Smooth muscle cell of the brain vasculature (primary cell): ENCODE results near the gene CD58.

Source experiments
- DNase-seq: peaks from one replicate; pipeline ENCODE4 v3.0.0-alpha.2; 2012; ENCODE audit warnings: low read depth, low spot score

CD58 gene

DNA sequence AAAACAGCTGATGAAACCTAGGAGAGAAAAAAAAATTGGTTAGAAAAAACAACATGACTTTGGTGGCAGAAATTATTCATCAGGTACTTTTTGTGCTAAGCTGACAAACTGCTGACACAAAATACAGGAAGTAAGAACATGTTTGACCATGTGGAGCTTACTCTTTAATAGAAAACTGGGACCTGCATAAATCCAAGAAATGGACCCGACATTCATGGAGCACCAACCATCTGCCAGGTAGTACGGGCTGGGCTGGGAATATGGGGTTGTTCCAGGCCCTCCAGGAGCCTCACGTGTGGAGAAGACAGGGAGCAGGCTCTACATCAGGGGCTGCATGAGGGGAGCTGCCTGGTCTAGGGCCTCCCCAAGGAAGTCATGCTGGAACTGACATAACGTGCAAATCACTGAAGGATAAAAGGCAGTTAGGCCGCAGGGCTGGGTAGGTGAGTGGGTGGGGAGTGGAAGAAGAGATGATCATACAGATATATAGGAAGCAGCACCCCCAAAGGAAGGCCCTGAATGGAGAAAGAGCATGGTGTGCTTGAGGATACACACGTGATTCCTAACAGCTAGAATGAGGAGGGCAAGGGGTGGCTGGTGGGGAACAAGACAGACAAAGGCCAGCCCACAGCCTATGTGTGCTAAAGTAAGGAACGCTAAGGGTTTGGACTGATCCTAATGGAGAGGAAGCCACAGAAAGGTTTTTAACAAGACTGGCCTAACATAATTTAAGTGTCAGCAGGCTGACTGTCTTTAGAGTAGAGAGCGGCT, 26.1 kb downstream of the CD58 start:
- no peak for DNase-seq

DNA sequence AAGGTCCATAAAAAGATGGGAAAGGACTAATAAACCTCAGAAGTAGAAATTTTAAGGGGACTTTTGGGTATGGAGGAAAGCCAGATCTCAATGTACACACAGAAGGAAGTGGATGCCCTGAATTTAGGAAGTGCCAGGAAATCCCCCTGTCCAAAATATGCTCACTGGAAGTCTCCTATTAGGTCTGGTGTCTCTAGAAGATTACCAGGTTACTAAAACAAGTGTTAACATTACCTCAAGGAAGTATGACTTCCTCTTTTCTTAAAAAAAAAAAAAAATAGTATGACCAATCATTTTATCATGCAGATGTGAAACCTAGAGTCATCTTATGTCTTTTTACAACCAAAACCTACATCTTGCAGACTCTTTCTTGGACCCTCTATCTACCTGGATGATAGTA, 30.7 kb downstream of the CD58 start:
- DNase-seq: no peak

DNA sequence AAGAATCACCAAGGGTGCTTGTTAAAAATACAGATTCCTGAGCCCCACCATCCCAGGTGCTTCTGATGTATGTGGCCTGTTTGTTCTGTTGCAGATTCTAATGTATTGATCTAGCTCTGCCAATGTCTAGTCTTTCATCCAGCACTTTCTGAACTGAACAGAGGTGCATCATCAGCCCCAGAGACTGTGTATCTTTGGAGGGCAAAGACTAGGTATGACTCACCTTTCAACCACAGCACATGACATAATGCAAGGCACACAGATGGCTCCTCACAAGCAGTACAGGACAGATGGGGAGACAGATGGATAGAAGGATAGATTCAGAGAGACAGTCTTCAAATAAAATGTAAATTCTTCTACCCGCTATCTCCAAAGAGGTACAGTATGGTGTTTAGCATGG, 32.3 kb downstream of the CD58 start:
- no peak for DNase-seq

DNA sequence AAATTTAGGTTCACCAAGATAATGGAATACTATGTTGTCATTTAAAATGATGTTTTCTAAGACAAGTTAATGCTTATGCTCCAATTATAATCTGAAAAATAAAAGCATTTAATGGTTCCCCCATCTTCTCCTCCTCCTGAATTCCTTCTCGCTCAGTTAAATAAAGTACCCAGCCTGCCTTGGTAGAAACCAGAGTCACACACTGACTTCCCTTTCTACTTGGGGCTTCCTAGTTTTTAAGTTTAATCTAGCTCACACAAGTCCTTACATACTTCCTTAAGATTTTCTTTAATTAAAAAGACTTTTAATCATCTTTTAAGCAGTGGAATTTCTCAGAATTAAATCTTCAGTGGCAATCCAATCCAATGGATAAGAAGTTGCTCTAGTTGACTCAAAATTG, 32.9 kb downstream of the CD58 start:
- no peak for DNase-seq

DNA sequence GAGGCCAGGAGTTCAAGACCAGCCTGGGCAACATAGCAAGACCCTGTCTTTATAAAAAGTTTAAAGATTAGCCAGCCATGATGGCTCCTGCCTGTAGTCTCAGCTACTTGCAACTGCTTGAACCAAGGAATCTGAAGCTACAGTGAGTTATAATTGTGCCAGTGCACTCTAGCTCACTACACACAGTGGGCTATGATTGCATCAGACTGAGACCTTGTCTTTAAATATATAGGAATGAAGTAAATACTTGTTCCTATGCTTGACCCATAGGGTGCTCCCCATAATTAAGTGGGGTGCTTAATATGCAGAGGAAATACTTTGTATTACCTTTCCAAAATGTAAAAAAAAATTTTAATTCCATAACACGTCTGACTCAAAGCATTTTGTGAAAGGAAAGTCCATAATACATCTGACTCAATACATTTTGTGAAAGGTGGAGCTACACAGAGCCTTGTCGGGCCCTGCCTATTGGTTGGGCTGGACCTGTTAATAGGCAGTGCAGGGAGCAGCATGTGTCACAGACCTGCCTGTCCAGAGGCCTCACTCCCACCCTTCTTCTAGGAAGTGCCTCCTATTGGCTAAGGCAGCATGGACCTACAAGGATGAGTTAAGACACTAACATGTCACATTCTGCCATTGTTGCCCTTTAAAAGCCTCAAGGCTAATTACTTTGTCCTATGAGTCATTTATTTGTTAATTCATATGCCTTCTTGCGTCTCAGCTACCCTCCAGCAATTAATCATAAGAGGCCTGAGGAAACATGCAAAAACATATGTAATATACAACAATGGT, 33.6 kb downstream of the CD58 start:
- no peak for DNase-seq

DNA sequence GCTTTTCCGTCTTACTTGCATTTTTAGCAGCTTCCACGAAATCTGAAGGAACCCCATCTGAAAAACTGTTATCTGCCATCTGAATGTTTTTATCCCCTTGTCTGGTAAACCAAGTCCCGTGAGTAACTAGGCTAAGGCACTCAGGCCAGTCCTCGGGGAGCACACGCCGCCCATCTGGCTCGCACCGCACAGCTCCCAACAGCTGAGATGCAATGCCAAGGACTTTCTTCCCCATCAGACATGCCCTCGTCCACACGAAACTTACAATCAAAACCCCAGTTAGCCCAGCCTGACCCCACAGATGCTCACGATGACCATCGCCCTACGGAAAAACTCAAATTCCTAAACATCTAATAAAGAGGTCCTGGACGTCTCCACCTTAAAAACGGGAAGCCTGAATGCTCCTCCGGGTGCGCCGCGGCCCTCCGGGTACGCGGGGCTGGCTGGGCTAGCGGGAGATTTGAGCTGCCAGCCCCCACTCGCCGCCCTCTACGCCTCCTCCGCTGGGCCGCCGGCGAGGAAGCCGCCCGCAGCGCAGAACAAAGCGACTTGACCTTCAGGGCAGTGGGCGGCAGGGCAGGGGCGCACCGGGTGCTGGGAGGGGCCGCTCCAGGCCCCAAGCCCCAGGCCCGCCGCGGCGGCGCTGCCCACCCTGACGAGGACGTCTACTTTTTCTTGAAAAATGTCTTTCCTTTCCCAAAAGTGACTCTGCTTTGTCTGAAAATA, 36.6 kb downstream of the CD58 start:
- no peak for DNase-seq

DNA sequence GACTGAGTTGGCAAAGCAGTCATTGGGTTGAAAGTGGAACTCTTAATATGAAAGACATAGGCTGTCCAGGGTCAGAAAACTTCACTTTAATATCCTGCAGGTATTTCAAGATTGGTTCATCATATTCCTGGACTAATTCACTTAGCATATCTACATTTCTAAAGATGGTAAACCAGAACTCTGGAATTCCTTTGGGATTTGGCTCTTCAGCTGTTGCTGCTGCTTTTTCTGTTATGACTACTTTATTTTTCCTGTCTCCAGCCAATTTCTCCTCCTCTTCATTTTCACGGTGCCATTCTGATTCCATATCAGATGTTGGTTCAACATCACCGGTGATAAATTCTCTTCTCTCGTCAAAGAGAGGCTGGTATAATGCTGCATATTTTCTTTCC, 37.4 kb downstream of the CD58 start:
- DNase-seq: no peak

DNA sequence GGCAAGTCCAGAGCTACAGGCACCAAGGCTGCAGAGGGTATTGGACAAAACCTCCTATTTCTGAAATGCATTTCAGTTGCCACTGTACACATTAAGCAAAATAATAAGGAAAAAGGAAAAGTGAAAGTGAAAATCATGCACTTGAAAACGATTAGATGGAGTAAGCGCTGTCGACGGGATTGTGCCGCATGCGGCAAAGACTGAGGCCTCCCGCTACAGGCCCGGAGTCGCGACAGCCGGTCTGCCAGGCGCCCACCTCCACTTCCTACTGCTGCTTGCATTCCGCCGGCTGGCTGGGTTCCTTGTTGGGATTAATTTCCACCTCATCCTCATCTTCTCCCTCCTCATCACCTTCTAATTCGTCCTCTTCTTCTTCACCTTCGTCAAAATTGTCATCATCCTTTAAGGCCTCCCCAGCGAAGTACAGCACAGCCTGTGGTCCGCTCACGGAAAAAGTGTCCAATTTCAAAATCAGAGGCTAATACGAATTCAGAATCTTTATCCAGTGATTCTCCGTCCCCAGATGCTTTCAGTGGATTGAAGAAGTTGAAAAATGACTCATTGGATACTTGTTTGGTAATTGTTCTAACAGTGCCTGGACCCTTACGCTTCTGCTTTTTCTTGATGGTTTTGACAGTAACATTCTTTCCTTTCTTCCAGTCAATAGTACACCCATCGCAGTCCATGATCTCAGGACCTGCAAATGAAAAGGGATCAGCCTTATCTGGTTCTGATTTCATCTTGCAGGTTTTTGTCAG, 38.0 kb downstream of the CD58 start:
- DNase-seq: no peak

DNA sequence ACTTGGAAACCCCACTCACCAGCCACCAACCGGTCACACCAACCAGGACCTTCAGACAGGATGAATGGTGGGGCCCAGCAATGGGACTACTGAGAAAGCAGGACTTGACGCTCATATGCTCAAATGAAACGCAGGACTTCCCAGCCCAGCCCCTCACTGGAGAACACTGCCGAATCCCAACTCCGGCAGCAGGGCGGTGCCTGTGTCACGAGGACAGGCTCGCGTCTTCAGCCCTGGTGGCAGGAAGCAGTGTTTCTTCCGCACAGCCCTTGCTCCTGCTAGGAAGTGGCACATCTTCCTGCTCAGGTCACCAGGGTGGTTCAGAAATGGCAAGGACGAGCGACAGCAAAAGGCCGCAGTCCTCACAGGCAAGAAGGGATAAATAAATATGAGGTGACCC, 38.9 kb downstream of the CD58 start:
- no peak for DNase-seq

DNA sequence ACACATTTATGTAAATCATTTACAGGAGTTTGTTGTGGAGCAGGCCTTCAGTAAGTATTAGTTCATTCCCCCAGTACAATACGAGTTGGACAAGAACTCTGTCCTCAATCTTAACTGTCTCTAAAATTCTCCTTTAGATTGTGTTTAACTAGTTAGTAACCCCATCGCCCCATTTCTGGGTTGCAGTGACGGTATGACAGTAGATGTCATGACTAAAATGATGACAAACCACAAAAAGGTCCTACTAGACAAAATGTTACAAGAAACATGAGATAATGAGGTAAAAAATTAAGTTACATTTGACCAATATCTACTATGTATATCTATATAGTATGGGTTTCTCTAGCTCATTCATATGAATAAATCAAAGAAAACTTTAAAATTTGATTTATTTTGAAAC, 41.1 kb downstream of the CD58 start:
- DNase-seq: no peak

DNA sequence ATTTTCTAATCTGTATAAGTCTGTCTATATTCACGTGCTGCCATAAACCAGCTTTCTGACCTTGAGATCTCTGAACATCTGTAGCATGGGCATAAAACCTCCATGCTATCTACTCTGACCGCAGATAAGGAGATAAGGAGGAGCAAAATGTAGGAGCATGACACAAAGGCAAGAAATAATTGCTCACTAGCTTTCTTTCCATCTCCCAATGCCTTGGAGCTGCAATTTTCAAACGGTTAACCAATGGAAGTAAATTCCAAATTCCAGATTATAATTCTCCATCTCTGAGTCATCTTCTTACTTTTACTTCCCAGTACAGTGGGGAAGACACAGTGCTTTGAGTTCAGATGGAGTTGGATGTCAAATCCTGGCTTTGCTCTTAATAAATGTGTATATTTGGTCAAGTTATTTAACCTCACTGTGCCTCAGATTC, 41.6 kb downstream of the CD58 start:
- DNase-seq: no peak

DNA sequence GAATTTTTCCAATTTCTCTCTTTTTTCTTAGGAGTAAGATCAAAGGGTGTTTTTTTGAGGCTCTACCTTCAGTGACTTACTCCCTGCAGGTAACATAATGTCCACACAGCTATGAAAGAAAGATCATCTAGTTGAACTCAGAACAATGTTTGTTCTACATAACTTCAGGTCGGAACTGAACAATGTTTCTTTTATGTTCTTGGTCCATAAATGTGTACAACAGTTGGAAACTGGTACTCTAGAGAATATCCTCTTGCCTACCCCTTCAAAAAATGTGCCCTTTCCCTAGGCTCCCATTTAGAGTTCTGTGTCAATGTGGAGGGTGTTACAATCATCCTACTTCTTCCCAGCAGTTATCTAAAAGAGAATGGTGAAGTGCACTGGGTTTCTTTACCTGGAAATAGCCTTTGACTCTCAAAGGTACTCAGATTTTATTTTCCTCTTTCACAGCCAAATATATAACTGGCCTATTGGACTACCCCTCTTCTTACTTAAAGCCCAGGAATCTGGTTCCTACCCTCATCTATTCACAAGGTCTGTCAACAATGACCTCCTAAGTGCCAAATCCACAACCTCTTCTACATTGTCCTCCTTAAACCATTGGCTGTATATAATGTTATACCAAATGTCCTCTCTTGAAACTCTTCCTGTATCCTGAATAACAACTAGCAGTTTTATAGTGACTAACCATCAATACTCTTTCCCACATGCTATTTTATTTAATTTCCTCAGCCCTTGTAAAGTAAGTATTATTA, 42.3 kb downstream of the CD58 start:
- DNase-seq: no peak

DNA sequence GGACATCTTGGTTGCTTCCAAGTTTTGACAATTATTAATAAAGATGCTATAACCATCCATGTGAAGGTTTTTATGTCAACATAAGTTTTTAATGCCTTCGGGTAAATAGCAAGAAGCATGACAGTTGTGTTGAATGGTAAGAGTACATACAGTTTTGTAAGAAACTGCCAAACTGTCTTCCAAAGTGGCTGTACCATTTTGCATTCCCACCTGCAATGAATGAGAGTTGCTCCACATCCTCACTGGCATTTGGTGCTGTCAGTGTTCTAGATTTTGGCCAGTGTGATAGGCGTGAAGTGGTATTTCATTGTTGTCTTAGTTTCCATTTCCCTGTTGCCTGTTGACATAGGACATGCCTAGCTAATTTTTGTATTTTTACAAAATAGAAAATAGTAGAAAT, 45.4 kb downstream of the CD58 start:
- DNase-seq: no peak

DNA sequence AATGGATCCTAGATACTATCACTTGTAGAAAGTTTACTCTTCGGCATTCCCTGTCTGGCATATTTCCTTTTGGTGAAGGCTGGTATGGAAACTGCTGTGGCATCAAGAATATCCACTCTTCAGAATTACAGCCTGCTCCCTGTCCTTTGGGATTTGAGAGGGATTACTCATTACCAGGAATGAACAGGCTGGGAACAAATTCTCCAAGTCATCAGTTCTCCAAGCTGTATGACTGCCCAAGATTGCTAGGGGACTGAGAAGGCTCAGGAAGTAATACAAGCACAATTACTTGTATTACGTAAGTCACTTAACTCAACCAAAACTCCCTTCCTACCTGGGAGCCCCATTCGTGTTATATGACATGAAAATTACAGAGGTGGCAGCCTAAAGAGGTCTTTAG, 49.6 kb downstream of the CD58 start:
- no peak for DNase-seq

DNA sequence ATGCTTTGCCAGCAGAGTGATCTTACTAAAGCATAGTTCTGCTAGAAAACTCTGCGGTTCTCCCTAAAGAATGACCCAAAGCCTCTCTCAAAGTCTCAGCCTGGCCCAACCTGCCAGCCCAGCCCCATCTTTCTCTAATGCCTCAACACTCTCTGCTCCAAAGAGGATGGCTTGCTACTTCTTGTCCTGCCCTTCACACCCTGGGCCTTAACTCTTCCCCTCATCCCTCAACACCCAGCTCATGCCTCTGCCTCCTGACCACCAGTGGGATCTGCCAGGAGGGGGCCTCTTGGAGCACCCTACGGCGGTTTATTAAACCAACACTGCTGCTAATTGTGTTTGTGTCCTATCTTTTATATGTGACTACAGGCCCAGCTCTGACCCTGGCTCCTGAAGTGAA, 52.4 kb downstream of the CD58 start:
- no peak for DNase-seq

DNA sequence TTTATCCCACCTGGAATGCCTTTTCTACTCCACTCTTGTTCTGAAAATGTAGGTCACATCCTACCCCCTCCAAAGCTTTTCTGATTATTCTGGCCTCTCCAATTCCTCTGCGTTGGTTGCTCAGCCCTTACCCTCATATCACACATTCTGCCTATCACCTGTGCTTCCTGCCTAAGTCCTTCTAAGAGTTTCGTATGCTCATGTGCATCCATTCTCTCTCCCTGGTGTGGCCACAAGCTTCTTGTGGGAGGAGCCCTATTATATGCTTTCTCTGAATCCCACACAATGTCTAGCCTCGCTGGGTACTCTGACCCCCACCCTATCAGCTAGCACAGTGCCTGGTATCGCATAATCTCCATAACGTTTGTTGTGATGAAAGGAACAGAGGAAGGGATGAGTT, 54.2 kb downstream of the CD58 start:
- no peak for DNase-seq

DNA sequence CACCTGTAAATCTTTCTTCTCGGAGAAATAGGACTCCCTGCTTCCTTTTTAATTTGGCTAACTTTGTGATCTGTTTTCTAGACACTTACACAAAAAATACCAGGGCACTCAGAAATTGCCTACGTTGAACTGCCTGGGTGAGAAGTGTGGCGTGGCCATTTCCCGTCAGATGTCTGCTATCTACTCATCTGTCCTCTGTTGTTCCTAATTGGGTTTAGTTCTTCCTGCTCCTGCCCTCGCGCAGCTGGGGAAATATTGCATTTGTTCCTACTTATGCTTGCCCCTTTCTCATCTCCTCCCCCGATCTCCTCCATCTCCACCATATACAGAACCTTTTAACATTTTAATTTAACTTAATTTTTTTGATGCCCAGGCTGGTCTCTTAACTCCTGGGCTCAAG, 55.1 kb downstream of the CD58 start:
- DNase-seq: no peak

DNA sequence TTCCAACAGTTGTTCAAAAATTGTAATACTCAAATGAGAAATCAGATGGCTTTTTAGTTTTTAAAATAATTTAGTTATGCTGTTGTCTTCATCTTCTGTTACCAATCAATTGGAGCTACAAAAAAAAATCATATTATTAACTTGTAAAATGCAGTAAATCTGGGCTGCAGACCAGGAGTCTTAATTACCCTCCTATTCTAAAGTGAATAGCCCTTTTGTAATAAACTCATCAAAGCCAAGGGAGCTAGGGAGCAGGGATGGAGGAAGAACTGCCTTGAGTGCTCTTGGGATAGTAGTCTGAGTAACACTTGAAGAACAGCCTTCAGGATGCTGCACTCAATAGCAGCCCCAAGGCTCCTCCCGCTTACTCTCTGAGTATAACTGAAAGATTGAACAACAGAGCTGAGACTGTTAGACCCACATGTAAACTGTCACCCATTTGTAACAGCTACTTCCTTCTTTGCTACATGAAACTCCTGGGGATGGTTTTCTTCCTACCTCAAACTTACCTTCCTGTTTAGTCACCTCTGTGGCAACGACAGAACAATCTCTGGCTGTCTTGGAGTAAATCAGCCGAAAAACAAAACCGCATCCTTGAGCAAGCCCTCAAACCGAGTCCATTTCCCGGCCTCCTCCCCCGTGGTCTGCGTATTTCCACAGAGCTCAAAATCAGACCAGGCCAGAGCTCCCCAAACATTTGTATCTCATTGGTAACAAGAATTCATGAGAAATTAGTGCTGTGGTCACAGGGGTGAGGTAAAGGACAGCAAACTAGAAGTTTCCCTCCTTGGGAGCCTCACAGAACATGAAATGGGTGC, 55.9 kb downstream of the CD58 start:
- no peak for DNase-seq

DNA sequence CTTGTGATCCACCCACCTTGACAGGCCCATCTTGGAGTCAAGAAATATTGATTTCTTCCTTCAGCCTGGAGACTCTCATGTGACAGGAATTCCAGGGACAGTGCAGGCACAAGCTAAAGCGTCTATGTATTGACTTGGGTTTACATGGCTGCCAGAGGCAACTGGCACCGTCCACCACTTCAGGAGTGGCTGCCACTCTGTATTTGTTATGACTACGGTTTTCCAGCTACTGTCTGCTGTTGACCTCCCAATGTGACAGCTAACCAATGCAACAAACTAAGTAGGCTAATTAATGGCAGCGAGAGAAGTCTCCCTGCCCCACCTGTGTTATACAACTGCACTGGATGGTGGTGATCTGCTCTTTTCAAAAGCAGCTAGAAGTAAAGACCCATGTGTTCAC, 56.9 kb downstream of the CD58 start:
- no peak for DNase-seq

DNA sequence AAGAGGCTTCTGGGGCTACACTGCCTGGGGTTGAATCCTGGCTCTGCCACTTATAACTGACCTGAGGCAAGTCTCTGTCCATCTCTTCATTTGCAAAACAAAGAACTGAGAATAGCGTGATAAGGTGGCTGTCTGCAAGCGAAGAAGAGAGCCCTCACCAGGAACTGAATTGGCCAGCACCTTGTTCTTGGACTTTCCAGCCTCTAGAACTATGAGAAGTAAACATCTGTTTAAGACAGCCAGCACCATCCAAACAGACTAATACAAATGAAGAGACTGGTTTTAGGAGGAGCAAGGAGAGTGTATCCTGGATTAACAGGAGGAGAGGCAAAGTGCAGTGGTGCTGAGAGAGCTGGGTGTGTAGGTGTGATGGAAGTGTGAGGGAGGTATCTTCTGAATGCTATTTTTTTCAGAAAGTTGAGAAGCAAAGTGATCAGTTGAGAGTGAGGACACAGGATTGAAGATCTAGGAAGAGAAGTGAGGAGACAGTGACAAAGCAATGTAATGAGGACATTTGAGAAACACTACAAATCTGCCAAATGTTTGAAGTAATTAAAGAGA, 59.3 kb downstream of the CD58 start:
- no peak for DNase-seq
